H1 (cell line): ENCODE data around the gene SPTBN4. TPM values are rescaled to one million over a fixed set of nuclear protein-coding genes. Genes with fewer than 3 reads are reported as not detected.

ENCODE experiments used
- CTCF ChIA-PET: fragments of 300-600 bp; sonication (Branson Sonifier 250); formaldehyde crosslinking; loops from one replicate; lab custom pipeline; 2021; ENCODE audit not compliant: partially characterized antibody; lab: Charles Lee
- POLR2A ChIA-PET: fragments of 300-600 bp; sonication (Branson Sonifier 250); formaldehyde crosslinking; loops from one replicate; lab custom pipeline; 2021; ENCODE audit warnings: inconsistent platforms; ENCODE audit not compliant: partially characterized antibody; lab: Charles Lee
- DNase-seq, 2 experiments: peaks; one replicate each; pipeline versions ENCODE4 v3.0.0 to v3.0.0-alpha.2; 2010 to 2022; ENCODE audit warnings: low spot score in 2 of 2, low read depth in 1 of 2, mixed read lengths in 1 of 2
- FAIRE-seq: peaks from 2 replicates; lab custom pipeline; 2011; peaks lifted over from hg19 to GRCh38; lab: Jason Lieb, UNC
- H2AFZ ChIP-seq: 2 replicates; pipeline ENCODE4 v1.8.1; 2012; ENCODE audit warnings: low read length, inconsistent platforms
- H2AK5ac ChIP-seq: 2 replicates; pipeline ENCODE4 v1.6.1; 2013; ENCODE audit warnings: low read depth, low read length
- H2BK120ac ChIP-seq: replicated peaks from 2 replicates; pipeline ENCODE3; 2013; ENCODE audit warnings: low read depth, low read length, inconsistent platforms
- H2BK12ac ChIP-seq: 2 replicates; pipeline ENCODE4 v1.6.1; 2013; ENCODE audit warnings: low read depth, low read length
- H2BK15ac ChIP-seq: 2 replicates; pipeline ENCODE4 v1.6.1; 2013; ENCODE audit warnings: low read length
- H2BK20ac ChIP-seq: 2 replicates; pipeline ENCODE4 v1.6.1; 2013; ENCODE audit warnings: low read length
- H2BK5ac ChIP-seq: 2 replicates; pipeline ENCODE4 v1.6.1; 2013; ENCODE audit warnings: low read depth, low read length
- H3K14ac ChIP-seq: 2 replicates; pipeline ENCODE4 v1.6.1; 2013; ENCODE audit warnings: inconsistent platforms; ENCODE audit not compliant: insufficient read length
- H3K18ac ChIP-seq: 2 replicates; pipeline ENCODE4 v1.6.1; 2013; ENCODE audit warnings: low read length; ENCODE audit errors: extremely low read depth
- H3K23ac ChIP-seq: 2 replicates; pipeline ENCODE4 v1.6.1; 2013; ENCODE audit warnings: inconsistent platforms; ENCODE audit not compliant: insufficient read length
- H3K23me2 ChIP-seq: 2 replicates; pipeline ENCODE4 v1.6.1; 2013; ENCODE audit warnings: low read depth, low read length
- H3K27ac ChIP-seq: 2 replicates; pipeline ENCODE4 v1.6.1; 2011; ENCODE audit warnings: low read depth, low read length, inconsistent platforms
- H3K27me3 ChIP-seq, 4 experiments: replicated peaks in 1 of 4; 1 replicate in 1 of 4; 2 replicates in 3 of 4; pipeline versions ENCODE4 v1.6.1 to v1.8.1; 2011 to 2013; ENCODE audit warnings: low read length in 3 of 4, mild to moderate bottlenecking in 3 of 4, inconsistent platforms in 2 of 4, mixed read lengths in 2 of 4, moderate library complexity in 1 of 4; ENCODE audit not compliant: control insufficient read depth in 3 of 4, insufficient read depth in 3 of 4; ENCODE audit errors: extremely low read depth in 1 of 4
- H3K36me3 ChIP-seq, 4 experiments: 2 replicates each; pipeline versions ENCODE4 v1.6.1 to v1.8.1; 2011 to 2013; ENCODE audit warnings: mild to moderate bottlenecking in 4 of 4, low read length in 3 of 4, moderate library complexity in 2 of 4, control low read depth in 1 of 4, inconsistent platforms in 1 of 4; ENCODE audit not compliant: insufficient read depth in 4 of 4, control insufficient read depth in 2 of 4
- H3K4ac ChIP-seq: replicated peaks from 2 replicates; pipeline ENCODE3; 2013; ENCODE audit warnings: low read length, low read depth, mixed read lengths, inconsistent platforms; ENCODE audit not compliant: insufficient read length
- H3K4me1 ChIP-seq, 4 experiments: replicated peaks in 1 of 4; 1 replicate in 1 of 4; 2 replicates in 3 of 4; pipeline versions ENCODE4 v1.6.1 to v1.8.1; 2011 to 2013; ENCODE audit warnings: low read length in 3 of 4, inconsistent platforms in 2 of 4, mixed read lengths in 1 of 4; ENCODE audit not compliant: insufficient read depth in 4 of 4, control insufficient read depth in 3 of 4
- H3K4me2 ChIP-seq, 2 experiments: 2 replicates each; pipeline versions ENCODE4 v1.6.1 to v1.8.1; 2011 to 2013; ENCODE audit warnings: low read depth in 2 of 2, low read length in 2 of 2, control low read depth in 1 of 2, inconsistent platforms in 1 of 2, mild to moderate bottlenecking in 1 of 2; ENCODE audit not compliant: insufficient read depth in 1 of 2
- H3K4me3 ChIP-seq, 4 experiments: fragments of 200-600, 300-600 bp in 1 of 4; sonication (generic), shearing (Covaris generic), sonication (Bioruptor Twin) in 1 of 4; 2 replicates each; pipeline versions ENCODE4 v1.5.1 to v1.8.1; 2011 to 2016; ENCODE audit warnings: low read length in 4 of 4, low read depth in 3 of 4, control low read depth in 2 of 4, inconsistent platforms in 2 of 4, mild to moderate bottlenecking in 2 of 4, mixed read lengths in 1 of 4, moderate library complexity in 1 of 4; ENCODE audit not compliant: insufficient read depth in 2 of 4; ENCODE audit errors: extremely low read depth in 1 of 4
- H3K56ac ChIP-seq: replicated peaks from 2 replicates; pipeline ENCODE3; 2013; ENCODE audit warnings: low read depth, mild to moderate bottlenecking, mixed read lengths, low read length, inconsistent platforms; ENCODE audit not compliant: insufficient read length
- H3K79me1 ChIP-seq: 2 replicates; pipeline ENCODE4 v1.6.1; 2013; ENCODE audit warnings: low read depth, low read length, control low read depth
- H3K79me2 ChIP-seq, 2 experiments: 2 replicates each; pipeline versions ENCODE4 v1.6.1 to v1.8.1; 2012 to 2013; ENCODE audit warnings: low read length in 2 of 2, mild to moderate bottlenecking in 2 of 2, inconsistent platforms in 1 of 2; ENCODE audit not compliant: insufficient read depth in 2 of 2, control insufficient read depth in 1 of 2
- H3K9ac ChIP-seq, 4 experiments: replicated peaks in 1 of 4; 1 replicate in 1 of 4; 2 replicates in 3 of 4; pipeline versions ENCODE4 v1.6.1 to v1.8.1; 2011 to 2013; ENCODE audit warnings: low read depth in 3 of 4, low read length in 3 of 4, control low read depth in 2 of 4, mild to moderate bottlenecking in 2 of 4, moderate library complexity in 2 of 4, inconsistent platforms in 1 of 4; ENCODE audit errors: extremely low read depth in 1 of 4
- H3K9me3 ChIP-seq, 2 experiments: 2 replicates each; pipeline versions ENCODE4 v1.6.1 to v1.8.1; 2012 to 2013; ENCODE audit warnings: mild to moderate bottlenecking in 2 of 2, moderate library complexity in 2 of 2, control low read depth in 1 of 2, inconsistent platforms in 1 of 2, low read depth in 1 of 2, low read length in 1 of 2, mixed read lengths in 1 of 2; ENCODE audit not compliant: insufficient read depth in 2 of 2
- H4K20me1 ChIP-seq, 2 experiments: replicated peaks in 1 of 2; 2 replicates each; pipeline versions ENCODE3 to v1.8.1; 2011 to 2013; ENCODE audit warnings: inconsistent platforms in 2 of 2, low read length in 2 of 2, mild to moderate bottlenecking in 1 of 2; ENCODE audit not compliant: insufficient read depth in 2 of 2, control insufficient read depth in 1 of 2
- H4K5ac ChIP-seq: 2 replicates; pipeline ENCODE4 v1.6.1; 2013; ENCODE audit warnings: low read length, low read depth, mixed read lengths, inconsistent platforms; ENCODE audit not compliant: insufficient read length
- H4K8ac ChIP-seq: 2 replicates; pipeline ENCODE4 v1.8.0; 2013; ENCODE audit warnings: mild to moderate bottlenecking, moderate library complexity, low read length, inconsistent platforms; ENCODE audit not compliant: insufficient read depth; ENCODE audit errors: extremely low read depth
- H4K91ac ChIP-seq: replicated peaks from 2 replicates; pipeline ENCODE3; 2013; ENCODE audit warnings: low read length, mixed read lengths, inconsistent platforms; ENCODE audit not compliant: insufficient read length
- CEBPB ChIP-seq: IDR thresholded peaks from 2 replicates; pipeline ENCODE4 v1.6.1; 2012; ENCODE audit warnings: low read depth, low read length
- EZH2 ChIP-seq: fragments of 200-600 bp; sonication (generic); IDR thresholded peaks from 2 replicates; pipeline ENCODE4 v1.7.1; 2012; ENCODE audit warnings: low read depth, mild to moderate bottlenecking, moderate library complexity, low read length, inconsistent platforms; ENCODE audit not compliant: severe bottlenecking
- SP4 ChIP-seq: IDR thresholded peaks from 2 replicates; pipeline ENCODE4 v1.6.1; 2012; ENCODE audit warnings: low read length, inconsistent platforms
- SRF ChIP-seq: IDR thresholded peaks from 2 replicates; pipeline ENCODE4 v1.6.1; 2011; ENCODE audit warnings: mild to moderate bottlenecking, low read depth, low read length, moderate library complexity
- WGBS, 2 experiments: shearing (Covaris generic) in 1 of 2; methylation state at CpG; one replicate each; pipeline versions ENCODE4 v1.1.6 to v1.1.7; 2013 to 2015; ENCODE audit warnings: low lambda C conversion rate in 2 of 2, mixed read lengths in 2 of 2, inconsistent platforms in 1 of 2, low coverage in 1 of 2, missing lambda C conversion rate in 1 of 2; ENCODE audit not compliant: insufficient replicate concordance in 2 of 2, insufficient coverage in 1 of 2, insufficient read length in 1 of 2; ENCODE audit errors: extremely low coverage in 1 of 2, missing lambda C conversion rate in 1 of 2; 5-methylcytosine and 5-hydroxymethylcytosine counted together
- polyA plus RNA-seq, 7 experiments: library from polyadenylated mRNA; depleted of rRNA in 3 of 7; stranded (reverse) in 5 of 7; unstranded in 2 of 7; fragments of >200 nt in 5 of 7; fragments of 200-250 nt in 2 of 7; gene quantifications; 1 replicate in 5 of 7; 2 replicates in 1 of 7; 4 replicates in 1 of 7; pipeline versions ENCODE4 v1.2.1 to v1.2.3, GENCODE V29; 2011 to 2013; ENCODE audit warnings: missing spikeins in 2 of 7, mixed read lengths in 2 of 7
- total RNA-seq: library from RNA; stranded (reverse); fragmentation: NEBNext Ultra II Directional; extraction: Animal tissue kit (Norgen Biotek cat#: 25700); gene quantifications from 2 replicates; pipeline ENCODE4 v1.2.1, GENCODE V29; 2021
- TF ChIP-seq, protein P1 (sequence below): IDR thresholded peaks from 2 replicates; pipeline ENCODE4 v1.6.1; 2012; ENCODE audit warnings: inconsistent platforms
- TF ChIP-seq, protein P2 (sequence below): IDR thresholded peaks from 2 replicates; pipeline ENCODE4 v1.6.1; 2012; ENCODE audit warnings: inconsistent platforms
- TF ChIP-seq, protein P3 (sequence below): IDR thresholded peaks from 2 replicates; pipeline ENCODE4 v1.6.1; 2012; ENCODE audit warnings: low read length, inconsistent platforms

SPTBN4 gene
- total and polyA plus RNA-seq, 2 of the 8 experiments (the other 6 are each of a cell fraction or from before 2014, with no cell fraction given) = 1.9 to 3.0 TPM

DNA sequence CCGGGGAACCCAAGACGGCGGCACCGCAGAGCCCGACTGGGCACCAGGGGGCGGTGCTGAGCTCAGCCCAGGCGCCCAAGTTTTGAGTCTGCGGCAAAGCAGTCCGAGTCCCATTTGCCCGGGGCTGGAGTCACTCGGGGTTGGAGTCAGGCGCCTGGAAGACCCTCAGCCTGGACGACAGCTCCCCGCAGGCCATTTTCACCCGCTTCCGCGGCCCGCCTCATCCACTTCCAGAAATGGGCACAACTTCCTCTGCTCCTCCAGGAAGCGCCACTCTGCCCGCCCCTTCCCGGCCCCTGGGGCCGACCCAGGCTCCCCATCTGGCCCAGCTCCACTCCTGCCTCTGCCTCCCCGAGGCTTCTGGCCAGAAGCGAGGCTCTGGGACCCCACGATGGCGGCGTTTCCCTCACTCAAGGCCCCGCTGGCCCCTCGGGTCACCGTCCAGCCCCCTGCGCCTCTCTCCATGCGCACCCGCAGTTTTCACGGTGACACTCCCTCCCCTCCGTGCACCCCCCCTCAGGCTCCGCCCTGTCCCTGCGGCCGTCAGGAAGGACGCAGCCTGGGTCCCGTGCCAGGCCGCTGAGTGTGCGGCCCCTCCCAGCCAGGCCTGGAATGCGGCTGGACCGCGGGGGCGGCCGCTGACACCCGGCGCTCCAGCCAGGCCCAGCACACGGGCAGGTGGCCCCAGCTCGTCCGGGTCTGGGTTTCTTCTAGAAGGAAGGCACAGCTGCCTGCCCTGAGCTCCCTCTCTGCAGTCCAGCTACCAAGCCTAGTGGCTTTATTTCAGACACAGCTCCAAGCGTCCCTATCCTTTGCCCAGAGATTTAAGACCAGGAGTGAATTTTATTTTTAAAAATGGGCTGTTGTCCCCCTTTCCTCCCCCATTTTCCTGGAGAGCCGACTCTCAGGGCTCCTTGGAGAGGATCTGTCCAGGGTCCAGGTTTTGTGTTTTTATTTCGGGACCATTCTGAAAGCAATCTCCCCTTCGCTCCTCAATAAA is 45.7 kb upstream of the SPTBN4 start:
- no peak for FAIRE-seq
- peak overlapping the region; percentile 56; the same call in 1 of the 2 replicates for H2BK5ac ChIP-seq
- H4K5ac ChIP-seq = peak overlapping the region; percentile 44
- ChIA-PET POLR2A (interaction anchor here (0.5 to 3.3 kb wide), 19 partner anchors 9 to 149 kb away, joined by 3 to 18 read pairs (median 4); partner anchors contain the start of genes BLVRB and SERTAD3), CTCF (interaction anchor here (0.6 to 4.4 kb wide), 35 partner anchors 8 to 281 kb away, joined by 3 to 41 read pairs (median 4); partner anchors contain the start of genes BLVRB, HIPK4, PRX and SERTAD3)
- H3K23ac ChIP-seq = no peak overlapping the region
- peaks cover 4 to 7% (median 5%) of the 10 kb centered on the region in 4 experiments; a peak in 5 of 7 replicates for H3K4me1 ChIP-seq
- no peak overlapping the region for H3K4ac ChIP-seq
- peaks cover 0 to 2% (median 0%) of the 10 kb centered on the region in 4 experiments; a peak in 2 of 8 replicates for H3K36me3 ChIP-seq
- no peaks in the 10 kb centered on the region for H3K9me3 ChIP-seq
- peak overlapping the region; percentile 93 for H3K18ac ChIP-seq
- no peaks in the 10 kb centered on the region; a peak in 1 of 7 replicates for H3K27me3 ChIP-seq
- H4K8ac ChIP-seq = no peak overlapping the region; the same call in 1 of the 2 replicates
- no peaks in the 10 kb centered on the region for H3K79me2 ChIP-seq
- no peaks in the 10 kb centered on the region; the same call in 1 of the 2 replicates for H3K79me1 ChIP-seq
- peak overlapping the region; percentile 51; the same call in 1 of the 2 replicates for H3K27ac ChIP-seq
- peak in 1 of 2 experiments; percentile 96 for DNase-seq
- H2BK15ac ChIP-seq = no peak overlapping the region
- 6% methylated on average over 44 of the region's 56 CpGs; no CpG with 5 or more reads in 1 of the 2 experiments for WGBS, 2 experiments
- H2AK5ac ChIP-seq = no peak overlapping the region
- peaks cover 10% of the 10 kb centered on the region for H3K23me2 ChIP-seq
- H2BK120ac ChIP-seq = no peak overlapping the region
- no peak overlapping the region for H3K14ac ChIP-seq
- peak overlapping the region; percentile 63 for H4K91ac ChIP-seq
- peak overlapping the region; percentile 54 to 74 for H3K4me2 ChIP-seq
- H2AFZ ChIP-seq = no peak overlapping the region; the same call in 1 of the 2 replicates
- peak overlapping the region; percentile 47 to 70 (median 57) for H3K4me3 ChIP-seq
- H3K56ac ChIP-seq = peak overlapping the region; percentile 72
- H2BK12ac ChIP-seq = peak overlapping the region; percentile 44; the same call in 1 of the 2 replicates
- H2BK20ac ChIP-seq = no peak overlapping the region
- H3K9ac ChIP-seq = peak overlapping the region in 2 of 4 experiments; percentile 48 to 49; a peak in 5 of 7 replicates
- H4K20me1 ChIP-seq = no peaks in the 10 kb centered on the region
- TF ChIP-seq, protein P1, sequence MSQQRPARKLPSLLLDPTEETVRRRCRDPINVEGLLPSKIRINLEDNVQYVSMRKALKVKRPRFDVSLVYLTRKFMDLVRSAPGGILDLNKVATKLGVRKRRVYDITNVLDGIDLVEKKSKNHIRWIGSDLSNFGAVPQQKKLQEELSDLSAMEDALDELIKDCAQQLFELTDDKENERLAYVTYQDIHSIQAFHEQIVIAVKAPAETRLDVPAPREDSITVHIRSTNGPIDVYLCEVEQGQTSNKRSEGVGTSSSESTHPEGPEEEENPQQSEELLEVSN = peak; percentile 80
- TF ChIP-seq SRF (peak; percentile 96), SP4 (no peak), EZH2 (no peak), CEBPB (no peak)
- TF ChIP-seq, protein P2, sequence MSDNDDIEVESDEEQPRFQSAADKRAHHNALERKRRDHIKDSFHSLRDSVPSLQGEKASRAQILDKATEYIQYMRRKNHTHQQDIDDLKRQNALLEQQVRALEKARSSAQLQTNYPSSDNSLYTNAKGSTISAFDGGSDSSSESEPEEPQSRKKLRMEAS = peak; percentile 90
- TF ChIP-seq, protein P3, sequence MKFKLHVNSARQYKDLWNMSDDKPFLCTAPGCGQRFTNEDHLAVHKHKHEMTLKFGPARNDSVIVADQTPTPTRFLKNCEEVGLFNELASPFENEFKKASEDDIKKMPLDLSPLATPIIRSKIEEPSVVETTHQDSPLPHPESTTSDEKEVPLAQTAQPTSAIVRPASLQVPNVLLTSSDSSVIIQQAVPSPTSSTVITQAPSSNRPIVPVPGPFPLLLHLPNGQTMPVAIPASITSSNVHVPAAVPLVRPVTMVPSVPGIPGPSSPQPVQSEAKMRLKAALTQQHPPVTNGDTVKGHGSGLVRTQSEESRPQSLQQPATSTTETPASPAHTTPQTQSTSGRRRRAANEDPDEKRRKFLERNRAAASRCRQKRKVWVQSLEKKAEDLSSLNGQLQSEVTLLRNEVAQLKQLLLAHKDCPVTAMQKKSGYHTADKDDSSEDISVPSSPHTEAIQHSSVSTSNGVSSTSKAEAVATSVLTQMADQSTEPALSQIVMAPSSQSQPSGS = no peak
